Testis (tissue), 2 donors: ENCODE results near the gene SCAMP2.

ENCODE experiments used
- CTCF ChIP-seq, 3 experiments: fragments of 450-650 bp in 2 of 3; fragments of 200-600 bp in 1 of 3; sonication (generic) in 1 of 3; IDR thresholded peaks; one replicate each; pipeline ENCODE4 v1.5.1; 2016 to 2019; ENCODE audit warnings: antibody characterized with exemption in 3 of 3, mild to moderate bottlenecking in 2 of 3, moderate library complexity in 1 of 3
- POLR2A ChIP-seq: fragments of 450-650 bp; IDR thresholded peaks from one replicate; pipeline ENCODE4 v1.6.1; 2017; ENCODE audit warnings: antibody characterized with exemption, mild to moderate bottlenecking, moderate library complexity

- TF ChIP-seq CTCF (IDR thresholded peaks at IDR 0.05) (no peak), POLR2A (no peak)
Observed at GRCh38 chr15:74882528-74882927, 9.4 kb upstream of the SCAMP2 start.
